OCI-LY3 (cell line): ENCODE data around the gene SMAD7.

Experiments
- EZH2phosphoT487 ChIP-seq: fragments of 200-600 bp; shearing (Covaris generic); IDR thresholded peaks from 2 replicates; pipeline ENCODE4 v1.6.1; 2018; ENCODE audit warnings: antibody characterized with exemption, mixed run types, low read depth
- TF ChIP-seq, protein P1 (sequence below): fragments of 200-600, 300-600 bp; sonication (generic); IDR thresholded peaks from 2 replicates; pipeline ENCODE4 v1.5.1; 2014; ENCODE audit warnings: antibody characterized with exemption, low read length, low read depth

- TF ChIP-seq, protein P1, sequence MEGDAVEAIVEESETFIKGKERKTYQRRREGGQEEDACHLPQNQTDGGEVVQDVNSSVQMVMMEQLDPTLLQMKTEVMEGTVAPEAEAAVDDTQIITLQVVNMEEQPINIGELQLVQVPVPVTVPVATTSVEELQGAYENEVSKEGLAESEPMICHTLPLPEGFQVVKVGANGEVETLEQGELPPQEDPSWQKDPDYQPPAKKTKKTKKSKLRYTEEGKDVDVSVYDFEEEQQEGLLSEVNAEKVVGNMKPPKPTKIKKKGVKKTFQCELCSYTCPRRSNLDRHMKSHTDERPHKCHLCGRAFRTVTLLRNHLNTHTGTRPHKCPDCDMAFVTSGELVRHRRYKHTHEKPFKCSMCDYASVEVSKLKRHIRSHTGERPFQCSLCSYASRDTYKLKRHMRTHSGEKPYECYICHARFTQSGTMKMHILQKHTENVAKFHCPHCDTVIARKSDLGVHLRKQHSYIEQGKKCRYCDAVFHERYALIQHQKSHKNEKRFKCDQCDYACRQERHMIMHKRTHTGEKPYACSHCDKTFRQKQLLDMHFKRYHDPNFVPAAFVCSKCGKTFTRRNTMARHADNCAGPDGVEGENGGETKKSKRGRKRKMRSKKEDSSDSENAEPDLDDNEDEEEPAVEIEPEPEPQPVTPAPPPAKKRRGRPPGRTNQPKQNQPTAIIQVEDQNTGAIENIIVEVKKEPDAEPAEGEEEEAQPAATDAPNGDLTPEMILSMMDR, result no peak
- TF ChIP-seq EZH2phosphoT487, result no peak
Observed at GRCh38 chr18:48904847-48905394, 45.8 kb downstream of the SMAD7 start.
